RPMI7951 (cell line): ENCODE measurements around the gene ZNF804B. TPM values are rescaled to one million over a fixed set of nuclear protein-coding genes. Genes with fewer than 3 reads are reported as not detected.
"Not testable (repeated sequence)": the region's sequence is repeated elsewhere in the genome, so short reads cannot be mapped to it uniquely, and the experiment has no call there.

ENCODE experiments used
- DNase-seq: peaks from one replicate; pipeline ENCODE4 v3.0.0-alpha.2; 2012; ENCODE audit warnings: low read depth
- total RNA-seq: library from RNA; depleted of rRNA; stranded (reverse); fragments of >200 nt; shearing (Covaris generic); gene quantifications from 2 replicates; pipeline ENCODE4 v1.2.3, GENCODE V29; 2014

The ZNF804B gene
- total RNA-seq, 1 experiment from 2014 or later, result not detected

DNA sequence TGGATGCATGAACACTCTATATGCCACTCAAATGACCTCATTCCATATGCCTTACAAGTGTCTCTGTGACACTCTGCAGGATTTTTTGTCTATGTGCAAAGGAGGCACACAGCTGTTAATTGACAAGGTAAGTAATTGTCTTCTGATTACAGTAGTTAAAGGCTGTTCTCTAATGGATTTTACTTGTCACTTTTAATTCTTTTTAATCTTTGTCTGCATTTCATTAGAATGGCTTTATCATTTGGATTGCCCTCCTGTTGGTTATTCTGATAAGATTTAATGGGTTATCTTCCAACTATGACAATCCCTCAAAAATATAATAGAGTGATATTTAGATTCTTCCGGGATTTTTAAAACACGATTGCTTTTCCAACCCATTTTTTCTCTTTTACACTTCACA is 326.1 kb downstream of the ZNF804B start:
- DNase-seq, result no peak

DNA sequence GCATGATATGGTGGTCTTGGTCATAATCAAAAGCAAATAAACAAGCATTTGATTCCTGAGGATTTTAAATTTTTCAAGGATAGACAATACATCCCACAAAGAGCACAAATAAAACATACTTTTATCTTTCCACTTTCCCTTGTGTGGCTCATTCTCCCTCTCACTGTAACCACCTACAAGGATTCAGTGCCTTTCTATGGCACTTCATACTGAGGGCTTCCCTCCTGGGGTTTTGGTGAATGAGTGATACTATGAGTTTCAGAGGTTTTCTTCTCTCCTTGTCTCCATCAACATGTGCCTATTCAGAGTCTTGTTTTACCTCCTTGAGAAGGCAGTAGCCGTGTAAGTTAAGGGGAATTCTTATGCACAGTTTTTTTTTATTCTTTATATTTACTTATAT is 332.1 kb downstream of the ZNF804B start:
- DNase-seq, result no peak

DNA sequence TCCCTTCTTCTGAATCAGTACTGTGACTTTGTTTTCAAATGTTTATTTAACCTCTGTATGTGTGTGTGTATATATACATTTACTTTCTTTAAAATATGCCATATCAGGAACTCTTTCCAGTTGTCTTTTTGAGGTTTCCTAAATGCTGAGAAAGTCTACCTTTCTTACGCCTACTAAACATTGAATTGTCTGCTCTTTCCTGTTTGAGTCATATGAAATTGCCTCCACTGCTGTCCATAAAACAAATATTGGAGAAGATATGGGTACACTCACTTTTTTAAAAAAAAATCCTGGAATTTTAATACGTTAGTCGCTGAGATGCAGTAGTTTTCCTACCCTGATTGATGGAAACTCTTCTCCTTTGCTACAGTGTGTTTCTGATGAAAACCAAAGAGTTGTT is 334.8 kb downstream of the ZNF804B start:
- DNase-seq, result no peak

DNA sequence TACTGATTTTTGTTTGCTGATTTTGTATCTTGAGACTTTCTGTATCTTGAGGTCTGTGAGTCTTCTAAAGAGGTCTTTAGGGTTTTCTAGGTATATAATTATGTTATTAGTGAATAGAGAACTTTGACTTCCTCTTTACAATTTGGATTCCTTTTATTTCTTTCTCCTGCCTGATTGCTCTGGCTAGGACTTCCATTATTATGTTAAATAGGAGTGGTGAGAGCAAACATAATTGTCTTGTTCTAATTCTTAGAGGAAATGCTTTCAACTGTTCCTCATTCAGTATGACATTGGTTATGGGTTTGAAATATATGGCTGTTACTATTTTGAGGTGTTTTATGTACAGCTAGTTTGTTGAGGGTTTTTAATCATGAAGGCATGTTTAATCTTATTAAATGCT is 344.1 kb downstream of the ZNF804B start:
- DNase-seq, result no peak

DNA sequence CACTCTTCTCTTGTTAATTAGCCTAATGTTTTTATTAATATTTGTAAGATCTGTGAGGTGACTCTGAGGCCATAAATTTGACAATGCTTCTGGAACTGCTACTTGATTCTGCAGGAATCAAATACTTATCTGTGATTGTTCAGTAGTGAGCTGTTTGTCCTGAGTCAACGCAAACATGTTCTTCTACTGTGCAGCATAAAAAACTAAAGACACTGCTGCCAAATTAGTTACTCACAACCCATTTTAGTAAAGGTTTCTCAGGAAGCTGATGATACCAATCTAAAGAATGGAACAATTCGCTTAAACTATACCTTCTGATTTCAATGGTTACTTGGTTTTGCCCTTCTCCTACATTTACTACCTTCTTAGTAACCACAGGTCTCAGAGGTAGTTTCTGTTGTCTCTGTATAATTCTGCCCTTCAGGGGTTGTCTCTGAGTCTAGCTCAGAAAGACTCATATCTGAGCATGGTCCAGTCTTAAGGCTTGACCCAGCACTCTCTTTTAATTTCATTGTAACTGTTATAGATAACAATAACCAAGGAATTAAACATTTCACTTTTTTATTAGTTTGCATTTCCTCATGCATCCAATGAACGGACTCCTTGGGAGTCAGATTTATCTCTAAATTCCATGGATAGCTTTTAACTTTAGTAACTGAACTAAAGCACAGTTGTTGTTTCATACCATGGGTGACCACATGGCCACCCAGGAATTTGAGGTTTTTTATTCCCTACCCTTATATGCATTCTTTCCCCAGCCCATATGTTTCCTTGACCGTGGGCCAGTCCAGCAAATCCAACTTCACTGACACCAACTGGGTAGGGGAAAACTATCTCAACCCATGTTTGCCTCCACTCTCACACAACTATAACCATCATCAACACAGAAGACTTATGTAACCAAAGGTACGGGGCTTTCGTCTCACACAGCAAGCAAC is 345.5 kb downstream of the ZNF804B start:
- DNase-seq, result no peak

DNA sequence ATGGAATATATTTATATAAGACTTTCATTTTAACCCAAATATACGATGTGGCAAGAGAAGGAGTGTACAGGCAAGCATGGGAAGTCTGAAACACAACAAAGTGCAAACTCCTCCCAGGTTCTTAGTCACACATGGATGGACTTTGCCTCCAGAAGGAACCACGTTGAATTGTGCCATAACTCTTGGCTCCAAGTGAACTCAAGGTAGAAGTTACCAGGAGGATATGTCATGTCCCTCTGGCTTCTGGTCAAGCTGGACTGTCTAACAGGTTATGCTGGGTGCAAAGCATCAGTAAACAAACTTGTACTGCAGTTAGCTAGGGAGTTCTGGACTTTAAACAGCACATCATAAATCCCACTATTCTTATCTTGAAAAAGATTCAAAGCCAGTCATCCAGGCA is 364.4 kb downstream of the ZNF804B start:
- DNase-seq, result no peak

DNA sequence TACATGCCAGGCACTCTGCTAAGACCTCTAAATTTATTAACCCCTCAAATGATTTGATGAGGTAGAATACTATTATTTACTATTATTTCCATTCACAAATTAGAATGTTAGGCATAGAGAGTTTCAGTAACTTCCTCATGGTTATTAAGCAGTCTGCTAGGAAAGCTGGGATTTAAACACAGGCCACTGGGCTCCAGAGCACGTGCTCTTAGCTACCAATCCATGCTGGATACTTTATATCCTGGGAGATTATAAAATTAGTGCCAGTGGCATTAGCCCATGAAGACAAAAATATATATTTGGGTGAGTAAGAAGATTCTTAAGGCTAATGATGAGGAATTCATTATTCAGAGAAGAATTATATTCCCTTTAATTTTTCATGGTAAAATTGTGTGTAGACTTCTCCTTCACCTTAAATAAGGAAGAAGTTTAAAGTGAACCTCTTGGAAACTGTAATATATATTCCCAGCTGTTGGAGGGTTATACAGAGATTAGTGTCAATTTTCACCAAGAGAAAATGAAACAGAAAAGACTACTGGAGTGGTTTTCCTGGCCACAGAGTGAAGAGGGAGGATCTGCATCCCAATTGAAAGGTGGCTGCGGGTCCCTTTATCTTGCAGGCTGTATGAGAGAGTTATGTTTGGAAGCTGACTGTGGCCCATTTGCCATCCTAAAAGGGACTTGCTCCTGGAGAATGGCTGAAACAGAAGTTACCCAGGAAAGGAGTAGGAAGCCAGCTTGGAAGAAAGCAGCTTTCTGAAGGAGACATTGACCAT is 370.3 kb downstream of the ZNF804B start:
- no peak for DNase-seq

DNA sequence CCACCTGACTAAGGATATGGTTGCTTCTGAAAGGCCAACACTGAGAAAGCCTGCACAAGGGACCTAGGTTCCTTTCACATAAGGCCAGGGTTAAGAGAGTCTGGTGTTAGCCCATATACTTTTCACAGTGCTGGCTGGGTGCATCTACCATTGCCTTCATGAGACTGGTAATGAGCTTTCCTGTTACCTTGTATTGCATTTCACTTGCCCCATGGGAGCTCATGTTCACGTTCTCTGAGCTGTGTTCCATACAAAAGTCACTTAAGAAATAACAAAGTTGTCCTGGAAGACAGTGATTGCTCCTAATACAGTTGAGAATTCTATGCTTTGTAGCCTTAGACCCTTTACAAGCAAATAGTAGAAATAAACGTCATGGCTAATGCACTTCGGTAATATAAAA is 373.9 kb downstream of the ZNF804B start:
- DNase-seq, result no peak

DNA sequence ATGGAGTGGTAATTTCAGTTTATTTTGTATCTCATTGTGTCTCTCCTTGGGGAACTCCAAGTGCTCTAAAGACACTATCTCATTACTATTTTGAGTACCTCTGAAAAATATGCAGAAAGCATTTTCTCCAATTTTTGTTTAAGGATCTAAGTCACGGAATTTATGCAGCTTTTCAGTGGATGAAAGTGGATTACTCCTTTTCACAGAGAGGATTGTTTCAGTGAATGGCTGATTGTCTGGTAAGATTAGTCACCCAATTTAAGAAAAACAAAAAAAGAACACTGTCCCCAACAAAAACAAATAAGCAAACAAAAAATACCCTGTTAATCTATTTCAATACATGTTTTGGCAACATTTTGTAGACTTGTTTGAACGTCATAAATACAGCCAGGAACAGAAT is 374.3 kb downstream of the ZNF804B start:
- peak; percentile 3 for DNase-seq

DNA sequence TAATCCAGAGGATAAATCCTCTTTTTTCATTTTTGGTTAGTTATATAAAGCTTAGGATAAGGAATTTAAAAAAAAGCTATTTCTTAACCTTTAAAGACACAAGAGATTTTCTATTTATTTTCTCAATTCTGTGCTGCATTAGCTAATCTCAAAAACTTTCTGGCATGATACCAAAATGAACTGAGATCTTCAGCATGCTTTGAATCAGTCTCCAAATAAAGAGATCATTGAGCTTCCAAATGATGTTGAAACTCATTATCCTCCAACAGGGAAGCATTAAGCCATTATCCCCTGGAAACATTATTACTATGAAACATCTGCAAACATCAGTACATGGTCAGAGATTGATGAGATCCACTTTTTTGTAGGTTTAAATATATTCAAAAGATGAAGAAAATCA is 386.3 kb downstream of the ZNF804B start:
- no peak for DNase-seq

DNA sequence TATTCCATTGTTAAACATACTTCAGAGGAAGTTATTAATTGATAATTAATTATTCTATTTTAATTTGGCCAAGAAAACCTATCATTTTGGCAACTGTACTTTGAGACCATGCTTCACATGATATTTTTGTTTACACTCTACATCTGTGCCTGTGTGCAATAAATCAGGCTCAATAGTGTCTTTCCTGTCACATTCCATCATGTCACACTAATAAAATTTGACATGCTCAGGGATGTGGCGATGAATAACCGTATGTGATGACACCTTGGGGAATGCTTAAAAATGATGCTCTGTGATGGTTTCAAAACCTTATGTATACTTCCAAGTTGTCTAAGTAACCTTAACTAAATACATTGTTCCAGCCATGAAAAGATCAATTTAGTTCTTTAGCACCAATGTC is 400.6 kb downstream of the ZNF804B start:
- no peak for DNase-seq

DNA sequence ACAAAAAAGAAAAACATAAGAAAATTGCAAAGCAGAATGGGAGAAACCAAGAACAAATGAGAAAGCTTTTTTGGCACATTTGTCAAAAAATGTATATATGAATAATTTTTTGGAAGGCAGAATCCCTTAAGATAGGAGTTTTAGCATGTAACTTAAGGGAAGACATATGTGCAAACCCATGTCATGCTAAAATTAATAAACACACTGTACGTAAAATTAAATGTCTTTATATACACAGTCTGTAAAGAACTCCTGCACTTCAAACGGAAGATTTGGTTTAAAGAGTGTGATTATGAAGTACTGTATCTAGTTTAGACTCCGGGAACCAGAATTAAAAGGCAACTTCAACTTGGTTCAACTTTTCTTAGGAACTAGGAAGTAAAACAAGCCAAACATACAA is 405.9 kb downstream of the ZNF804B start:
- no peak for DNase-seq

DNA sequence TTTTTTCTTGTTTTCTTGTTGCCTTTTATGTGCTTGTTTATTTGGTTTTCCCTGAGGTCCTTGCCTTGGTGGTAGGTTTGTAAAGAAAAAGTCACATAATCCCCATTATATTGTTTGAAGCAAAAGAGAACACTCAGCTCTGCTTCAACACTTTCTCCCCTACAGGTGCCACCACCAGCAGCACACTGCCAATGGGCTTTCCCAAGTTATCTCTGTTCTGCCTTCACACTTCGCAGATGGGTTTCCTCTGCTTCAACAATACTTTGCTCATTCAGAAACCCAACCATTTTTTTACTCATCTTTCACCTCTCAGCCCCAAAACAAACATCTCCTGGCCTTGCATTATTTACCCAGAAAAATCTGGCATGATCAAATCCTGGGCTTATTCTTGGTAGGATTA is 411.1 kb downstream of the ZNF804B start:
- DNase-seq, result no peak

DNA sequence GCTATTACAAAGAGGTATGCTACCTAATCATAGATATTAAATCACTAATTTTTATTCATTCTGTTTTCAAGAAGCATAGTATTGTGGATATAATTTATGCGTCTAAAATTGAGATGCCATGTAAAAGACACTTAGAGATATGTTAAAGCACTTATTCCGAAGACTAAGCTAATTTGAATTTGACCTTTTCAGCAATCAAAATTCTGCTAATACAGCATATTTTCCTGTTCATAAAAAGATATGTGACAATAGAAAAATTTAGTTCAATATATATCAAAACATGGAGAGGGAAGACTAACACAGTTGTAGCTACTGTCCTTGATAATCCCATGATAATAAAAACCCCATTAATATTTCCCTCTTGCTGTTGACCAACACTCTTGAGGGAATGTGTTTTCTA is 422.6 kb downstream of the ZNF804B start:
- DNase-seq, result no peak

DNA sequence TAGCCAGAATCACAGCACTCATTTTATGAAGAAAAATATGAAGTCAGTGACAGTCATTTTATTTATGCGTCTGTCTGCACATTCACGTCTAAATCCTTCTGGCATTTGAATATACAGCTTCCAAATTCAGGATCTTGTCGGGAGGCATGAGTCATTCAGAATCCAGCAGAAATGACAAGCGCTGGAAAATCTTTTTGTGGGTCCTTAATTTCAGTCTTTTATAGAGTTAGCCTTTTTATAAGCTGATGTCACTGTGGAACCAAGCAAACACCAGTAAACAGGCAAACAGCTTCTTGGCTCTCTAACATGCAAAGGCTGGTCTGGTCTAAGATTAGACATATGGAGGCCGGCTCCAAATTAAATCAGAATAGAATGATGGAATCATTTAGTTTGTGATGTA is 424.2 kb downstream of the ZNF804B start:
- peak; percentile 19 for DNase-seq

DNA sequence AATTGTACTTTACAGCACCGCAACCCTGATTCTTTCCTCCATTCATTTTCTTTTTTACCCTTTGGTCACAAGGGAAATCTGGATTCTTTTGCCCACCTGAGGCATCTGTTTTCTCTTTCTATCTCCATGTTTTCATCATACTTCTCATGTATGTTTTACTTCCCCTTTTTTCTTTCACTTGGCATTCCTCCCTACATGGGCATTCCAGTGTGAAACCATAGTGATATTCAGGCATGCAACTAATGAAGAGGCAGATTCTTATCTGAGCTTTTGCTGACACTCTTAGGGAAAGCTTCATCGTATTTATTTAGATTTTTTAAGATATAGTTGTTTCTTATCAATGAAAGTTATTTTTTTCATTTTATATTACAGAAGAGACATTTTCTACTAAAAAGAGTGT is 441.3 kb downstream of the ZNF804B start:
- DNase-seq, result no peak

DNA sequence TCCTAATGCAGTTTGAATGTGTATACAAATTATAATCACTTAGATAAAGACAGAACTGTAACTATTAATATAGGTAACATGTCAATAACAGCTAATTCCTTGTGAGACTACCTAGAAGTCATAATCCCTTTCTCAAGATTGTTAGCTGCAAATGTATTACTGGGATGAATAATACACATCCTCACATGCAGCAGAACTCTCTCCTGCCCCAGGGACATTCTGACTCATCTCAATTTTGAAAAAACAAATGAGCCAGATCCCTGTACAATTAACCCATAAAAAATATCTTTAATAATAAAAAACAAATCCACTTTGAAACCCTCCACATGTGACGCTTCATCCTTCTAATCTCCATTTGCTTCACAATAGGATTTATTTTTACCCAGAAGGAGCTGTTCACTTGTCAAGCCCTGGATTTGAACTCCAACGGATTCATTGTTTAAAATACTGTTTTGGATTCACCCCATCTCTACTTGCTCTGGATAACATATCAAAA is 464.4 kb downstream of the ZNF804B start:
- no peak for DNase-seq

DNA sequence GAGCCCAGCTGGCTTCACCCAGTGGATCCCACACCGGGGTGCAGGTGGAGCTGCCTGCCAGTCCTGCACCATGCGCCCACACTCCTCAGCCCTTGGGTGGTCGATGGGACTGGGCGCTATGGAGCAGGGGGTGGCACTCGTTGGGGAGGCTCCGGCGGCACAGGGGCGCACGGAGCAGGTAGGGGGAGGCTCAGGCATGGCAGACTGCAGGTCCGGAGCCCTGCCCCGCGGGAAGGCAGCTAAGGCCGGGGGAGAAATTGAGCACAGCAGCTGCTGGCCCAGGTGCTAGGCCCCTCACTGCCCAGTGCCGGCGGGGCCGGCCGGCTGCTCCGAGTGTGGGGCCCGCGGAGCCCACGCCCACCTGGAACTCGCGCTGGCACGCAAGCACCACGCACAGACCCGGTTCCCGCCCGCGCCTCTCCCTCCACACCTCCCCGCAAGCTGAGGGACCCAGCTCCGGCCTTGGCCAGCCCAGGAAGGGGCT is 469.2 kb downstream of the ZNF804B start:
- DNase-seq, result not testable (repeated sequence)

DNA sequence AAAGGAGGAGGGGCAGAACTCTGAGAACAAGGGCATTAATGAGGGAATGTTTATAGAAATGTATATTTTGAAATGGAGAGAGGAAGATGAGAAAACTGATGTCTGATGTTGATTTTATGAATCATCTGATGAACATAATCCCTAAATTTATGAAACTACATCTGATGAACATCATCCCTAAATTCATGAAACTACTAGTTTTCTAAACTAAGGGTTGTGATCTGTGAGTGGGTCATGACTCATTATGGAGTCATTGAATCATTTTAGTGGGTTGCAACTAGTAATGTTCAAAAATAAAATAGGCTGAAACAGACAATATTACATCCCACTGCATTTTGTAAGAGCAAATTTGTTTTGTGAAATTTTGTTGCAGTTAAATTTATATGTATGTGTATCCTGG is 478.7 kb downstream of the ZNF804B start:
- peak; percentile 11 for DNase-seq

DNA sequence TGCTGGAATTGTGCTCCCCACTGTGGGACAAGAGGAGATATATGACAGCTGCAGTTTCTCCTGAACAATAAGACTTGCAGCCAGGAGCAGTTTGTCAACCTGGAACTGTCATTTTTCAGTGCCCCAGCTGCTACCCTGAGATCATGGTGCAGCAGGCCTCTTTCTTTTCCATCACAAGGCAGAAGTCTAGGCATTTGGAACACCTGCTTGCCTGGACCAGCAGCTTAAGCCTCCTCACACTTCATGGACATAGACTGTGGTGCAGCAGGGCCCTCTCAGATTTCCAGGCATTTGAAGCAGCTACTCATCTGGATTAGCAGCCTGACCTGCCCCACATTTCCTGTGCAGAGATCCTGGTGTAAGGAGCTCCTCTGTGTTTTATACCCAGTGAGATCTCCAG is 486.7 kb downstream of the ZNF804B start:
- DNase-seq, result no peak

DNA sequence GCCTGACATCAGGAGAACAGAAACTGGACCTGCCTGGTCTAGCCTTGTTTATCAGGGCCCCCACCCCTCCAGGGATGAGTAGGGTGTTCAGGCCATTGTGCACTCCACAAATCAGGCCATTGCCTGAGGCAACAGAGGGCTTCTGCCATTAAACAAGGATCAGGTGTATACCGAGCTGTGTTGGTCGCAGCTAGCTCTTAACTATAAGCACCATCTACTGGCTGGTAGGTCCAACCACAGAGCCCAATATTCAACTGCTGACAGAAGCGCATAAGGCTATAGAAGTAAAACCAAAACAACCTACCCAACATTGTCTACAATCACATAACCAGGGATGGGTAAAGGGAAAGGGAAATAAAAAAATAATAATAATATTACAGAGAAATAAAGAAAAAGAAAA is 487.7 kb downstream of the ZNF804B start:
- DNase-seq, result no peak

DNA sequence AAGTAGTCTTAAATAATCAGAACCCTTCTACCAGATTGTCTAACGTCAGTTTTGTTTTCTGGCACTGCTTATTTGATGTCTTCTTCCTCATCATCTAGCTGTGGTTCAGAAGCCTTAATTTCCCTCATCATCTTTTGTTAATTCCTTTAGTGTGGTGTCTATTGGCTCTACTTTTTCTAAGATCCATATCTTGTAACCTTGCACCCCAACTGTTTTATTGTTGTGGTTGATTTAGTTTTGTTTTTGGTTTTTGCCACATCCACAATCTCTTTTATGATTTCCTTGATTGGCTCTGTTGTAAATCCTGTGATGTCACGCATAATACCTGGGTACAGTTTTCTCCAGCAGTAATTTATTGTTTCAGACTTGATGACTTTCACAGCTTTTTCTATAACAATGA is 499.6 kb downstream of the ZNF804B start:
- no peak for DNase-seq

DNA sequence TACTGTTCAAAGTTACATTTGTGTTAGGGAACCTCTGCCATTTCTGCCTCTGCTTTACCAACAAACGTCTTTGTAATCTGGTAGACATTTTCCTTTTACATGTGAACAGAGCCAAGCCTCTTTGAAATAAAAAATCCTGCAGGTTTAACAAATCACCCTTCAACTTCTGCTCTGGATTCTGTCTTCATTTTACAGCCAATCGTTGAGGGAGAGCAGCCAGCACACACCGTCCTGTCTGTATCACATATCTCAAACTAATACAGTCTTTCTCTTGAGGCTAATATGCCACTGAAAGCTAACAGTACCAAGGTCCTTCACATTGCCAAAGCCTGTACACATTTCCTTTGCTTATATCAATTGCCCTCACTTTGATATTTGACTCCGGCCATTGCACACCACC is 504.6 kb downstream of the ZNF804B start:
- DNase-seq, result no peak
